ENCODE measurements around the gene USP43.

The USP43 gene

GRCh38 chr17:9693755-9694154 is 48.4 kb downstream of the USP43 start:
- Histone ChIP-seq H3K27ac (ENCODE audit: low read depth, low read length) (no peak overlapping the region), H3K9ac (ENCODE audit: low read length) (no peak overlapping the region), H3K27me3 (ENCODE audit: control insufficient read depth in 1 of 2, insufficient read depth in 2 of 2, low read length in 2 of 2) (no peaks in the 10 kb centered on the region), H3K4me1 (ENCODE audit: insufficient read depth, low read length) (no peaks in the 10 kb centered on the region), H3K36me3 (ENCODE audit: insufficient read depth, low read length) (no peaks in the 10 kb centered on the region), H3K9me3 (ENCODE audit: low read length) (no peaks in the 10 kb centered on the region), H3K4me3 (ENCODE audit: low read depth in 1 of 2, low read length in 2 of 2) (no peak overlapping the region)

GRCh38 chr17:9696279-9697044 is 51.1 kb downstream of the USP43 start:
- Histone ChIP-seq H3K27ac (ENCODE audit: low read depth, low read length) (no peak overlapping the region), H3K9me3 (ENCODE audit: low read length) (no peaks in the 10 kb centered on the region), H3K36me3 (ENCODE audit: insufficient read depth, low read length) (no peaks in the 10 kb centered on the region), H3K27me3 (ENCODE audit: control insufficient read depth in 1 of 2, insufficient read depth in 2 of 2, low read length in 2 of 2) (no peaks in the 10 kb centered on the region), H3K9ac (ENCODE audit: low read length) (no peak overlapping the region), H3K4me3 (ENCODE audit: low read depth in 1 of 2, low read length in 2 of 2) (no peak overlapping the region), H3K4me1 (ENCODE audit: insufficient read depth, low read length) (no peaks in the 10 kb centered on the region)

GRCh38 chr17:9700136-9700535 is 54.8 kb downstream of the USP43 start:
- H3K4me1 ChIP-seq (ENCODE audit: insufficient read depth, low read length), result no peaks in the 10 kb centered on the region
- no peak overlapping the region for H3K9ac ChIP-seq (ENCODE audit: low read length)
- no peaks in the 10 kb centered on the region for H3K36me3 ChIP-seq (ENCODE audit: insufficient read depth, low read length)
- H3K27ac ChIP-seq (ENCODE audit: low read depth, low read length), result no peak overlapping the region
- H3K27me3 ChIP-seq (ENCODE audit: control insufficient read depth in 1 of 2, insufficient read depth in 2 of 2, low read length in 2 of 2), result no peaks in the 10 kb centered on the region
- no peak overlapping the region for H3K4me3 ChIP-seq (ENCODE audit: low read depth in 1 of 2, low read length in 2 of 2)
- no peaks in the 10 kb centered on the region for H3K9me3 ChIP-seq (ENCODE audit: low read length)

- no peak overlapping the region for H3K27ac ChIP-seq (ENCODE audit: low read depth, low read length)
- H3K9ac ChIP-seq (ENCODE audit: low read length), result no peak overlapping the region
- no peaks in the 10 kb centered on the region for H3K36me3 ChIP-seq (ENCODE audit: insufficient read depth, low read length)
- H3K4me3 ChIP-seq (ENCODE audit: low read depth in 1 of 2, low read length in 2 of 2), result no peak overlapping the region
- no peaks in the 10 kb centered on the region for H3K27me3 ChIP-seq (ENCODE audit: control insufficient read depth in 1 of 2, insufficient read depth in 2 of 2, low read length in 2 of 2)
- no peaks in the 10 kb centered on the region for H3K4me1 ChIP-seq (ENCODE audit: insufficient read depth, low read length)
- no peaks in the 10 kb centered on the region for H3K9me3 ChIP-seq (ENCODE audit: low read length)
Observed at GRCh38 chr17:9700754-9701476, 55.6 kb downstream of the USP43 start.

- H3K4me3 ChIP-seq (ENCODE audit: low read depth in 1 of 2, low read length in 2 of 2), result no peak overlapping the region
- H3K27me3 ChIP-seq (ENCODE audit: control insufficient read depth in 1 of 2, insufficient read depth in 2 of 2, low read length in 2 of 2), result no peaks in the 10 kb centered on the region
- H3K36me3 ChIP-seq (ENCODE audit: insufficient read depth, low read length), result no peaks in the 10 kb centered on the region
- no peaks in the 10 kb centered on the region for H3K4me1 ChIP-seq (ENCODE audit: insufficient read depth, low read length)
- no peak overlapping the region for H3K9ac ChIP-seq (ENCODE audit: low read length)
- no peak overlapping the region for H3K27ac ChIP-seq (ENCODE audit: low read depth, low read length)
- no peaks in the 10 kb centered on the region for H3K9me3 ChIP-seq (ENCODE audit: low read length)
Observed at GRCh38 chr17:9702482-9702881, 57.2 kb downstream of the USP43 start.

- H3K27me3 ChIP-seq (ENCODE audit: control insufficient read depth in 1 of 2, insufficient read depth in 2 of 2, low read length in 2 of 2), result no peaks in the 10 kb centered on the region
- H3K4me1 ChIP-seq (ENCODE audit: insufficient read depth, low read length), result no peaks in the 10 kb centered on the region
- H3K4me3 ChIP-seq (ENCODE audit: low read depth in 1 of 2, low read length in 2 of 2), result no peak overlapping the region
- H3K36me3 ChIP-seq (ENCODE audit: insufficient read depth, low read length), result no peaks in the 10 kb centered on the region
- H3K9ac ChIP-seq (ENCODE audit: low read length), result no peak overlapping the region
- no peaks in the 10 kb centered on the region for H3K9me3 ChIP-seq (ENCODE audit: low read length)
- no peak overlapping the region for H3K27ac ChIP-seq (ENCODE audit: low read depth, low read length)
Observed at GRCh38 chr17:9702914-9703780, 57.8 kb downstream of the USP43 start.

GRCh38 chr17:9703781-9704082 is 58.4 kb downstream of the USP43 start:
- Histone ChIP-seq H3K27me3 (ENCODE audit: control insufficient read depth in 1 of 2, insufficient read depth in 2 of 2, low read length in 2 of 2) (no peaks in the 10 kb centered on the region), H3K36me3 (ENCODE audit: insufficient read depth, low read length) (no peaks in the 10 kb centered on the region), H3K9ac (ENCODE audit: low read length) (no peak overlapping the region), H3K27ac (ENCODE audit: low read depth, low read length) (no peak overlapping the region), H3K4me1 (ENCODE audit: insufficient read depth, low read length) (no peaks in the 10 kb centered on the region), H3K4me3 (ENCODE audit: low read depth in 1 of 2, low read length in 2 of 2) (no peak overlapping the region), H3K9me3 (ENCODE audit: low read length) (no peaks in the 10 kb centered on the region)

- Histone ChIP-seq H3K4me1 (ENCODE audit: insufficient read depth, low read length) (no peaks in the 10 kb centered on the region), H3K27me3 (ENCODE audit: control insufficient read depth in 1 of 2, insufficient read depth in 2 of 2, low read length in 2 of 2) (no peaks in the 10 kb centered on the region)
Observed at GRCh38 chr17:9705745-9706144, 60.4 kb downstream of the USP43 start.

GRCh38 chr17:9707948-9708347 is 62.6 kb downstream of the USP43 start:
- no peaks in the 10 kb centered on the region for H3K4me1 ChIP-seq (ENCODE audit: insufficient read depth, low read length)
- no peaks in the 10 kb centered on the region for H3K27me3 ChIP-seq (ENCODE audit: control insufficient read depth in 1 of 2, insufficient read depth in 2 of 2, low read length in 2 of 2)
- H3K36me3 ChIP-seq (ENCODE audit: insufficient read depth, low read length), result no peaks in the 10 kb centered on the region
- H3K9ac ChIP-seq (ENCODE audit: low read length), result no peak overlapping the region
- H3K4me3 ChIP-seq (ENCODE audit: low read depth in 1 of 2, low read length in 2 of 2), result no peak overlapping the region
- H3K27ac ChIP-seq (ENCODE audit: low read depth, low read length), result no peak overlapping the region
- H3K9me3 ChIP-seq (ENCODE audit: low read length), result no peaks in the 10 kb centered on the region

More at GRCh38 chr17:9705745-9706144, 60.4 kb downstream of the USP43 start:
- no peak overlapping the region for H3K9ac ChIP-seq (ENCODE audit: low read length)
- H3K36me3 ChIP-seq (ENCODE audit: insufficient read depth, low read length), result no peaks in the 10 kb centered on the region
- H3K4me3 ChIP-seq (ENCODE audit: low read depth in 1 of 2, low read length in 2 of 2), result no peak overlapping the region
- H3K9me3 ChIP-seq (ENCODE audit: low read length), result no peaks in the 10 kb centered on the region
- no peak overlapping the region for H3K27ac ChIP-seq (ENCODE audit: low read depth, low read length)

GRCh38 chr17:9714801-9715200 is 69.5 kb downstream of the USP43 start:
- Histone ChIP-seq H3K9ac (ENCODE audit: low read length) (no peak overlapping the region), H3K4me1 (ENCODE audit: insufficient read depth, low read length) (no peaks in the 10 kb centered on the region), H3K9me3 (ENCODE audit: low read length) (no peaks in the 10 kb centered on the region), H3K36me3 (ENCODE audit: insufficient read depth, low read length) (no peaks in the 10 kb centered on the region), H3K27me3 (ENCODE audit: control insufficient read depth in 1 of 2, insufficient read depth in 2 of 2, low read length in 2 of 2) (no peaks in the 10 kb centered on the region), H3K4me3 (ENCODE audit: low read depth in 1 of 2, low read length in 2 of 2) (no peak overlapping the region), H3K27ac (ENCODE audit: low read depth, low read length) (no peak overlapping the region)

- Histone ChIP-seq H3K9me3 (ENCODE audit: low read length) (no peaks in the 10 kb centered on the region), H3K9ac (ENCODE audit: low read length) (no peak overlapping the region), H3K36me3 (ENCODE audit: insufficient read depth, low read length) (no peaks in the 10 kb centered on the region), H3K27ac (ENCODE audit: low read depth, low read length) (no peak overlapping the region), H3K27me3 (ENCODE audit: control insufficient read depth in 1 of 2, insufficient read depth in 2 of 2, low read length in 2 of 2) (no peaks in the 10 kb centered on the region), H3K4me1 (ENCODE audit: insufficient read depth, low read length) (no peaks in the 10 kb centered on the region), H3K4me3 (ENCODE audit: low read depth in 1 of 2, low read length in 2 of 2) (no peak overlapping the region)
Observed at GRCh38 chr17:9715503-9716016, 70.2 kb downstream of the USP43 start.
